Breast epithelium (tissue), 4 donors: ENCODE measurements around the gene MROH2A. TPM values are rescaled to one million over a fixed set of nuclear protein-coding genes. Genes with fewer than 3 reads are reported as not detected.

ENCODE experiments used
- DNase-seq, 2 donors: peaks; one replicate each; pipeline ENCODE4 v3.0.0-alpha.2; 2019; ENCODE audit warnings: low spot score in 2 of 2
- H3K27ac ChIP-seq, 2 donors: fragments of 200-600 bp; sonication (generic) in 1 of 2; one replicate each; pipeline ENCODE4 v1.5.1; 2016 to 2019; ENCODE audit warnings: mild to moderate bottlenecking in 1 of 2
- H3K27me3 ChIP-seq, 2 donors: fragments of 200-600 bp; sonication (generic) in 1 of 2; one replicate each; pipeline versions ENCODE4 v1.5.1 to v1.6.0; 2017 to 2019; ENCODE audit warnings: control low read depth in 1 of 2, mild to moderate bottlenecking in 1 of 2
- H3K36me3 ChIP-seq: fragments of 200-600 bp; one replicate; pipeline ENCODE4 v1.5.1; 2019
- H3K4me1 ChIP-seq, 2 donors: fragments of 200-600 bp; sonication (generic); one replicate each; pipeline ENCODE4 v1.5.1; 2016 to 2019; ENCODE audit warnings: control low read depth in 1 of 2
- H3K4me3 ChIP-seq, 3 donors: fragments of 200-600 bp; sonication (generic); 1 replicate in 2 of 3; 2 replicates in 1 of 3; pipeline ENCODE4 v1.5.1; 2016 to 2019; ENCODE audit warnings: mild to moderate bottlenecking in 3 of 3, moderate library complexity in 2 of 3
- H3K9me3 ChIP-seq, 2 donors: fragments of 200-600 bp; sonication (generic) in 1 of 2; one replicate each; pipeline ENCODE4 v1.5.1; 2016 to 2019; ENCODE audit warnings: control low read depth in 1 of 2
- CTCF ChIP-seq, 3 donors: fragments of 450-650 bp; IDR thresholded peaks; one replicate each; pipeline ENCODE4 v1.5.1; 2016 to 2017; ENCODE audit warnings: antibody characterized with exemption in 3 of 3, mild to moderate bottlenecking in 3 of 3, moderate library complexity in 3 of 3
- POLR2A ChIP-seq: fragments of 450-650 bp; IDR thresholded peaks from one replicate; pipeline ENCODE4 v1.6.1; 2016; ENCODE audit warnings: antibody characterized with exemption, mild to moderate bottlenecking, moderate library complexity
- POLR2AphosphoS5 ChIP-seq, 3 donors: sonication (generic); formaldehyde crosslinking; IDR thresholded peaks; one replicate each; pipeline ENCODE4 v1.6.1; 2017; ENCODE audit warnings: antibody characterized with exemption in 3 of 3
- intact Hi-C: fragments of 100-400 bp; cut with DNase I; formaldehyde crosslinking; loops from one replicate; pipeline ENCODE4 v1.15.1; 2023; ENCODE audit warnings: low total_unique reads
- total RNA-seq, 3 donors: library from RNA; depleted of rRNA; stranded (reverse); fragments of >200 nt; gene quantifications; one replicate each; pipeline ENCODE4 v1.1.0, GENCODE V29; 2016

MROH2A gene
- total RNA-seq, 3 donors from 2014 or later: not detected

DNA sequence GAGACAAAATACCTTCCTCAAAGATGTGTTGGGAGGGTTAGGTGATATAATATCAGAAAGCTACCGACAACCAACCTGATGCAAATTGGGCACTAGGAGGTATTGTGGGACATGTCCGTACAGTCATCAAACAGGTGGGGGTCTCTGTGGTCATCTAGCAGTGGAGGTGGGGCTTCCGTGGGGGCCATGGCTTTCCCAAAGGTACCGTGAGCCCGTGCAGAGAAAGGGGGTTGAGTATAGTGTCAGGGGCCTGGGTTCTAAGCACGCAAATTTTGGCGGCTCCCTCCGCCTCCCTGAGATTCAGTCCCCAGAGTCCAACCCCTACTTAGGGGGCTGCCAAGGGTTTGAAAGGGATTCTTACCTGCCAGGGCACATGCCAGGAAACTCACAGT lies 43.6 kb downstream of the MROH2A start:
- H3K27ac ChIP-seq: no peak overlapping the region
- H3K9me3 ChIP-seq: no peaks in the 10 kb centered on the region
- no peaks in the 10 kb centered on the region for H3K4me1 ChIP-seq
- H3K36me3 ChIP-seq: no peaks in the 10 kb centered on the region
- TF ChIP-seq POLR2AphosphoS5 (IDR thresholded peaks at IDR 0.05) (no peak), CTCF (IDR thresholded peaks at IDR 0.05) (no peak), POLR2A (no peak)
- intact Hi-C loops: no loop called here
- no peak overlapping the region for H3K4me3 ChIP-seq
- no peak for DNase-seq
- no peaks in the 10 kb centered on the region for H3K27me3 ChIP-seq

DNA sequence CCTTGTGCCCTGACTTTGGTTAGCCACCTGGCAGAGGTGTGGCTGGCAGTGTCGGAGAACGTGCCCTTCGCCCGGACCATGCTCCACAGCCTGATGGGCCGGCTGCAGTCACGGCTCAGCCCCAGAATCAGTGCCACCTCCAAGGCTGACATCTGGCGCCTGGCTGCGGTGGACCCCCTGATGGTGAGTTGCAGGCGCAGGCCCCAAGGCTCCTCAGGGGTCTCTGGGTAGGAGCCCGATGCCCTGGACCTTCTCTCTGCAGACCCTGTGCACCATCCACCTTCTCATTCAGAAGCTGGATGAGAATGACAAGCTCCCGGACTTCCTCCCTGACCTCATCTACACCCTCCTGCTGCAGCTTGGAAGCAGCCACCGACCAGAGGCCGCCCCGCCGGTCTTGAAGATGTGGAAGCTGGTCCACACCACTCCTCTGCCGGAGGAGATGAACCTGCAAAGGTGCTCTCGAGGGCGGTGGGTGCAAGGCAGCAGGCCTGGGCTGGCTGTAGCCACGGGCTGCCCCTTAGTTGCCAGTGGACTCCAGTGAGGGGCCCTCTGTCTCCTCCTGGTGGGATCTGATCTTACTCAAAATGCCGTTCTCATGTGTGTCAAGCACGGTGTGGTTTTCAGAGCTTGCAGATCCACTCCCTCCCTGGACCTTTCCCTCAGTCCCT lies 44.1 kb downstream of the MROH2A start:
- no peaks in the 10 kb centered on the region for H3K9me3 ChIP-seq
- DNase-seq: no peak
- H3K4me1 ChIP-seq: no peaks in the 10 kb centered on the region
- intact Hi-C loops: no loop called here
- no peak for TF ChIP-seq POLR2A
- no peak for TF ChIP-seq POLR2AphosphoS5 (IDR thresholded peaks at IDR 0.05)
- TF ChIP-seq CTCF (IDR thresholded peaks at IDR 0.05): no peak
- H3K27ac ChIP-seq: no peak overlapping the region
- no peaks in the 10 kb centered on the region for H3K27me3 ChIP-seq
- no peaks in the 10 kb centered on the region for H3K36me3 ChIP-seq
- H3K4me3 ChIP-seq: no peak overlapping the region

DNA sequence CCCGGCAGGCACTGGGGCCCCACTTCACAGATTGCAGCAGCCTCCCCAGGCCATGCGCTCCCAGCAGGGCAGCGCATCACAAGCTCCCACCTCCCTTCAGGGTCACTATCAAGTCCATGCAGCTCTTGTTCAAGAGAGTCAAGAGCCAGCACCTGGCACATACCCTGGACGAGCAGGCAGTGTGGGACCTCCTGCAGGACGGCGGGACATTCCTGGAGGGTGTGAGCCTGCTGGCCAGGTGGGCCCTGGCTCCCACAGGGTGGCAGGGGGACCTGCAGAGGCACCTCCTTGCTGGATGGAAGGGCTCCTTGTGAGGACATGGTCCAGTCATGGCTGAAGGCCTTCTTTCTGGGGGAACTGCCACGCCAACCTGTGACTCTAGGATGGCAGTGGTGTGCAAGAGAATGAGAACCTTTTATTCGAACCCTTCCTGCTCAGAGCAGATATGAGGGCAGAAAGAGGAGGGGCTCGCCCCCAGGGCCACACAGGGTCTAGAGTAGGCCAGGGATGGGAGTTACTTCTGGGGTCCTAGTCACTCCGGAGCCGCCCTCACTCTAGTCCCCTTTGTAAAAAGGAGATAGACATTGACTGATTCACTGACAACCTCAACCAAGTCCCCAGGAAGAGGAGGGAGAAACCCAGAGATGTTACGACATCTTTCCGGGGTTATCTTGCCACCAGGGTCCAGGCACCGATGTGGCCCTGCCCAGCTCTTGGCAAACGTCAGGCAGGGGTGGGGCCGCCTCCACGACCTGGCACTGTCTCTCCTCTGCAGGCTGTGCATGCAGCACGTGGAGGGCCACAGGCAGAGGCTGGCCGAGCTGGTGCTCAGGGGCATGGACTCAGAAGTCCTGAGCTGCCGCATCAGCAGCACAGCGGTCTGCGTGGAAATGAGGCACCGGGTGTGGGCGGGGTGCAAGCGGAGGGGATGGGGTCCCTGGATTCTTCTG lies 44.9 kb downstream of the MROH2A start:
- no peaks in the 10 kb centered on the region for H3K9me3 ChIP-seq
- no peak for DNase-seq
- no peaks in the 10 kb centered on the region for H3K36me3 ChIP-seq
- TF ChIP-seq POLR2AphosphoS5 (IDR thresholded peaks at IDR 0.05) (no peak), POLR2A (no peak), CTCF (IDR thresholded peaks at IDR 0.05) (no peak)
- intact Hi-C loops: no loop called here
- H3K27ac ChIP-seq: no peak overlapping the region
- no peak overlapping the region for H3K4me3 ChIP-seq
- no peaks in the 10 kb centered on the region for H3K4me1 ChIP-seq
- H3K27me3 ChIP-seq: no peaks in the 10 kb centered on the region

- Histone ChIP-seq H3K4me3 (no peak overlapping the region), H3K27ac (no peak overlapping the region), H3K9me3 (no peaks in the 10 kb centered on the region), H3K27me3 (no peaks in the 10 kb centered on the region), H3K4me1 (no peaks in the 10 kb centered on the region), H3K36me3 (no peaks in the 10 kb centered on the region)
- TF ChIP-seq CTCF (IDR thresholded peaks at IDR 0.05): no peak
- no peak for TF ChIP-seq POLR2A
- TF ChIP-seq POLR2AphosphoS5 (IDR thresholded peaks at IDR 0.05): no peak
- intact Hi-C loops: no loop called here
- no peak for DNase-seq
These were observed 45.6 kb downstream of the MROH2A start for GRCh38 chr2:233823731-233824121.

DNA sequence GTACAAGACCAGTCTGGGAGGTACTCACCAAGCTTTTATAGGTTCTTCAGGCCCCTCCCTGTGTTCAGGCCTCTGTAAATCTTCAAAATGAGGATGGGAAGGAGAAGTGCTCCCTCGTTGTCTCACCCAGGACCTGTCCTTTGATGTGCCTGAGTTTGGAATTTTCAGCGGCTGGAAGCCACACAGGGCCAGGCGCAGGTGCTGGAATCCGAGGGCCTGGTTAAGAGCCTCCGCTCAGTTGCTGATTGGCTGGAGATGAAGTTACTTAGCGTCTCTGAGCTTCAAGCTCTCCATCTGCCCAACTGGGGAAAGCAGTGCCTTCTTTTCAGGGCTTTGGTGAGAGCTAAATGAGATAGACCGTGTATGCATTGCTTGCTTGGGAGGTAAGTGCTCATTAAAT lies 46.2 kb downstream of the MROH2A start:
- H3K36me3 ChIP-seq: no peaks in the 10 kb centered on the region
- H3K9me3 ChIP-seq: no peaks in the 10 kb centered on the region
- no peaks in the 10 kb centered on the region for H3K4me1 ChIP-seq
- no peak overlapping the region for H3K27ac ChIP-seq
- no peak for TF ChIP-seq CTCF (IDR thresholded peaks at IDR 0.05)
- TF ChIP-seq POLR2A: no peak
- TF ChIP-seq POLR2AphosphoS5 (IDR thresholded peaks at IDR 0.05): no peak
- intact Hi-C loops: no loop called here
- no peak for DNase-seq
- H3K4me3 ChIP-seq: no peak overlapping the region
- no peaks in the 10 kb centered on the region for H3K27me3 ChIP-seq
